H54 (cell line): ENCODE data around the gene SNX9.
"Not testable (repeated sequence)": the region's sequence is repeated elsewhere in the genome, so short reads cannot be mapped to it uniquely, and the experiment has no call there.

Experiments used
- DNase-seq: peaks from one replicate; pipeline ENCODE4 v3.0.0; 2011; ENCODE audit warnings: low spot score, mixed read lengths; ENCODE audit not compliant: insufficient read length
- FAIRE-seq: peaks from 3 replicates; lab custom pipeline; 2011; peaks lifted over from hg19 to GRCh38; lab: Jason Lieb, UNC
- POLR2A ChIP-seq: IDR thresholded peaks from 2 replicates; pipeline ENCODE4 v1.6.1; 2011; ENCODE audit warnings: low read depth, mild to moderate bottlenecking, low read length

Gene SNX9

DNA sequence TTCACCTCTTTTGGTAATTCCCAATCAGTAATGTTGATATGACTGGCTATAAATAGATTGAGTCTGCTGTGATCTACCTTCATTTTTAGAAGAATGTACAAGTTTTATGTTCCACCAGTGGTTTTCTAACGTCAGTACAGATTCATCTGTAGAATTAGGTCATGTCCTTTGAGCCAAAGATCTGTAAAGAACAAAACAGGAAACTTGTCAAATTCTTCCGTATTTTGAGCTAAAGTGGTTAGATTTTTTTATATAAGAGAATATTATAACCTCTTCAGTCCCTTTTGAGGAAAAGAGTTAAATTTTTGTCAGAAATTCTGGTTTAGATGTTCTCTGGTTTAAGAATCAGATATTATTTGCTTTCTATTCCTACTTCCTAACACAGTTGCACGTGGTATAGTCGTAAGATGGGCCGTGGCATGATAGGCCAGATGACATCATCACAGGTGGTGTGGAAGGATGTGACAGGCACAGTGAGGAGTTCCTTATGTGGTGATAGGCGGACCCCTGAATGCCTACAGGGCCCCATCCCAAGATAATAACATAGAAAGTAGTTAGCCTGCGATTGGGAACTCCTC lies 62.3 kb downstream of the SNX9 start:
- DNase-seq (no peak), FAIRE-seq (no peak)
- TF ChIP-seq POLR2A = no peak

GRCh38 chr6:157885876-157886275 lies 62.8 kb downstream of the SNX9 start:
- FAIRE-seq (no peak), DNase-seq (no peak)

DNA sequence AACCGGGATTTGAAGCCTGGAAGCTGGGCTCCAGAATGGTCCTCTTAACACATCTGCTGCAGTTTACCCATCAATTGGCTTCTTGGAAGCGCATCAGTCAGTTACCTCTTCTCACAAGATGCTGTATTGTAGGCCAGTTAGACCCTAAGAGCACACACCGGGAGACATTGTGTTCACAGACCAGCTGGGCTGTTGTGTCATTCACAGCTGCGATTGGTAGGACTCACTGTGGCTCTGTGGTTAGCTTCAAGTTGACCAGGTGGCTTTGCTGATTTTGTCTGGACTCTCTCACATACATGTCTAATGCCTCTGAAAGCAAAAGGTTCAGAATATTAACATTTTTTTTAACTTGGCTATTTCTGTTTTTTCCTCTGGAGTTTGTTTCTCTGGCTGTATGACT lies 64.8 kb downstream of the SNX9 start:
- FAIRE-seq (no peak), DNase-seq (no peak)
- no peak for TF ChIP-seq POLR2A

More at GRCh38 chr6:157885876-157886275, 62.8 kb downstream of the SNX9 start:
- no peak for TF ChIP-seq POLR2A

DNA sequence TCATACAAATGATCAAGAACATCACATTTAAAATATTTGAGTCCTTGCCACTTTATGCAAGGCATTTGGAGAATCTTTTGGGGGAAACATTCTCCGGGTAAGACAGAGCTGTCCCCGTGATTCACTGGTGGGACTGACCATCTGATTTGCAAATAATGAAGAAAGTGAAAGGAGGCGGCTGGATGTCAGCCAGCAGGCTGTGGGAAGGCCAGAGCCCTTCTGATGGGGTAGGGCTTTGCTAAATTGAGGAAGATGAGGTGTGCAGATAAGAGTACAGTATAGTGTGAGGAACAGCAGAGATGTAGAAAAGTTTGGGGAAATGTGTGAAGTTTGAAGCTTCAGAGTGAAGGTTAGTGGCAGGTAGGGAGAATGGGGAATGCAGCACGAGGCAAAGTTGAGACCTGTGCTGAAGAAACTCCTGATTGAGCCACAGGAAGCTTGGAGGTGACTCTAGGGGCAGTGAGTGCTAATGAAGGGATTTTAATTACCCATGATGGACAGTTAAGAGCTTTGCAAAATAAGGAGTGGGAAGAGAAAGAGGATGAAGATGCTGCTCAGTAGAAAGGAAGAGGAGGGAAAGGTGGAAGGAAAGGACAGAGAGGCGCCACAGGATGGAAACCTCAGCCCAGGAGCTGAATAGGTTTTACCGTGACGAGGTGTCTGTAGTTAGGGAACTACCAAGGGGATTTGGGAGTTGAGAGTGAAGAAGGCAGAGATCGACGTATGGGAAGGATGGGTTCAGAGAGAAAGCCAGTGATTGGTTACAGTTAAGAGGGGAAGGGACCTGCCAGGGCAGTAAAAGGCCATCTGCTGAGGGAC lies 68.7 kb downstream of the SNX9 start:
- DNase-seq (no peak), FAIRE-seq (no peak)
- no peak for TF ChIP-seq POLR2A

DNA sequence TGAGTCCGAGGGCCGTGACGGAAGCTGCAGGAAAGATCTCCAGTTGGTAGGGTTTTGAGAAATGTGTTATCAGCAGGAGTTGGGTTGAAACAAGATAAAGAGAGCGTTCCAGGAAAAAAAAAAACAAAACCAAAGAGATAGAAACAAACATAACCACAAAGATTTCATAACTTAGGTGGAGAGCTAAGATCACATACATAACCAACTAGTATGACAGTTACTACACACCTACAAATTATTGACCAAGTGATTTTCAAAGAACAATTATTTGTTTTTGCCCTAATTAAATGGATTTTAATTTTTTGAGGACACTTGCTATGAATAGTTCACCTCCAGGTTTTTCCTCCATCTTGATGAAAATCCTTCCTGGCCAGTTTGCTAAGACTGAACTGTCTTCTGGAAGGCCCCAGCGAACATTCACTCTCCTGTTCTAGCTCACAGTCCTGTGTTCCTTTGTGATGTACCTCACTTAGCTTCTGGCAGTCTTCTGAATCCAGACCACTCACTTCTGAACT lies 69.4 kb downstream of the SNX9 start:
- FAIRE-seq = no peak
- TF ChIP-seq POLR2A = no peak
- DNase-seq = no peak

- TF ChIP-seq POLR2A = no peak
- FAIRE-seq (no peak), DNase-seq (no peak)
Observed at GRCh38 chr6:157893238-157893637, 70.2 kb downstream of the SNX9 start.

DNA sequence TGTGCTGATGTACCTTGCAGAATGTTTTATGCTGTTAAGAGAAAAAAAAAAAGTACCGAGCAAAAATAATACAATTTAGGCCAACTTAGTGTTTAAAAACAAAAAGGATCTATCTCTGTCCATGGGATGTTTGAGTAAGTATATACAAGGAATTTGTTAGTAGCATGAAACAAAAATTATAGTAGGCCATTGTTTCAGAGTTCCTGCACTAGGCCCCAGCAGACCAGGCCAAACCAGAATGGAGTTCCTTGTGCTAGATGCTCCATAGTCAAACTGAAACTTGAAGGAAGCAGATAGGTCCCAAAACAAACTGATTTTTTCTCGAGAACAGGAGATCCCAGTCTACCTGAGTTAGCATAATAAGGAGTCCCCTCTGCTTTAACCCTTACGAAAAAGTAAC lies 72.5 kb downstream of the SNX9 start:
- DNase-seq = no peak
- no peak for TF ChIP-seq POLR2A
- FAIRE-seq = no peak

DNA sequence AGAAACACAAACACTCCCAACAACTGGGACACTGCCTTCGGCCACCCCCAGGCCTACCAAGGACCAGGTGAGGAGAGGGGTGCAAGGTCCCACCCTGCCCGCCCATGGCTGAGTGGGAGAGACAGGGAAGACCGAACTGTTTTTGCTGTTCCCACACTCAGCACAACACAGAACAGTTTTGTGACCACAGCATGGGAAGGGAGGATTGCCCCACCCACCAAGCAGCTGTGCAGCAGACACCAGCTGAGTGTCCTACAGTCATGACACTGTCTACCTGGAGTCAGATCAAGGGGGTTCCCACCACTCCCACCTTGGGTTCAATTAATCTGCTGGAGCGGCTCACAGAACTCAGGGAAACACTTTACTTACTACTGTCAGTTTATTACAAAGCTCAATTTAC lies 73.9 kb downstream of the SNX9 start:
- FAIRE-seq (no peak), DNase-seq (no peak)
- no peak for TF ChIP-seq POLR2A

DNA sequence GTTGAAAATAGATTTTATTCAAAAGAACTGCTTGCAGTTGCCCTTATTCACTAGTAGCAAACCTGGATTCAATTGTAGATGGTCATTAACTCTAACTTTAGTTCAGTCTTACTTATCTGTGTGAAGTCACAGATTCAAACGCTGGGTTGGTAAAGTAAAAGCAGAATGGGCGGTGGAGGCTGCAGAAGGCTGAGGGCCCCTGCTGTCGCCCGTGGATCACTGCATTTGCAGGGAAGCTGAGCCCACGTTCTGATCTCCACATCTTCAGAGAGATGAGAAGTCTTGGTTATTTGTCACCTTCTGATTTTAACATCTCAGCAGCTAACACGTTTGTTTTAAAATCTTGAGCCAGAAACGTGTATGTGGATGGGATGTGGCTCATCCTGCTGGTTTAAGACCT lies 75.1 kb downstream of the SNX9 start:
- no peak for FAIRE-seq
- no peak for TF ChIP-seq POLR2A
- DNase-seq = no peak

GRCh38 chr6:157898640-157899039 lies 75.6 kb downstream of the SNX9 start:
- TF ChIP-seq POLR2A = no peak
- no peak for DNase-seq
- no peak for FAIRE-seq

GRCh38 chr6:157900262-157900661 lies 77.2 kb downstream of the SNX9 start:
- FAIRE-seq, DNase-seq: not testable (repeated sequence)

DNA sequence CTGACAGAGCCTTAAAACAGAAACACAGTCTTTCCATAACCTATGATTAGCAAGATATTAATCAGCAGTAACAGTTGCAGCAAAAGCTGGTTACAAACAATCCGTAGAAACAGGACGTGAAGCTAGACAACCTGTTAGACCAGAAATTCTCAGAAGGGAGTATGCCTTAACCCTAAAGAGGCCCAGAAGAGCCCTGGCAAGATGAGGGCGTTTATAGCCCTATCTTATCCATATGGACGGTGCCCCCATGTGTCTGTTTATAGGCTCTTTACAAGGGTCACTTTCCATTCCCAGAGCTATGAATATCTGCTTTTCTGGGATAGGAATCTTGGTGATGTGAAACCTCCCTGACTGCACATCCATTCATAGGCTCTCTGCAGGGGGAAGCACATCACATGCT lies 77.7 kb downstream of the SNX9 start:
- DNase-seq, FAIRE-seq: not testable (repeated sequence)

DNA sequence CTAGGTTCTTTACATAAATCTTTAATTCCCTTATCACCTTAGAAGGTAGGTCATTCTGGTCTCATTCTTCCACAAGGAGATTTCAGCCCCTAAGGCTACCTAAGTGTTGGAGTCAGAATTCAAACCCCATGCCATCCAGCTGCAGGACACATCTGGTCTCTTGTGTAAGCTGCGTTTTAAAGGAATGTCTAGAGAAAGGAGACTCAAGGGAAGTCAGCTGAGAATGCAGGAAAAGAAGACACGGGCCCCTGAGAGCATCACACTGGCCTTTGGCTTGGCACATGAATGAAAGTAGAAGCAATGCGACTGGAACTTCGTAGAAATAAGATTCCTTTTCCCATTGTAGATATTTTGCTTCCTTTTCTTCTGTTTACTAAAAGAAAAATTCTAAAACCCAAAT lies 82.0 kb downstream of the SNX9 start:
- no peak for TF ChIP-seq POLR2A

DNA sequence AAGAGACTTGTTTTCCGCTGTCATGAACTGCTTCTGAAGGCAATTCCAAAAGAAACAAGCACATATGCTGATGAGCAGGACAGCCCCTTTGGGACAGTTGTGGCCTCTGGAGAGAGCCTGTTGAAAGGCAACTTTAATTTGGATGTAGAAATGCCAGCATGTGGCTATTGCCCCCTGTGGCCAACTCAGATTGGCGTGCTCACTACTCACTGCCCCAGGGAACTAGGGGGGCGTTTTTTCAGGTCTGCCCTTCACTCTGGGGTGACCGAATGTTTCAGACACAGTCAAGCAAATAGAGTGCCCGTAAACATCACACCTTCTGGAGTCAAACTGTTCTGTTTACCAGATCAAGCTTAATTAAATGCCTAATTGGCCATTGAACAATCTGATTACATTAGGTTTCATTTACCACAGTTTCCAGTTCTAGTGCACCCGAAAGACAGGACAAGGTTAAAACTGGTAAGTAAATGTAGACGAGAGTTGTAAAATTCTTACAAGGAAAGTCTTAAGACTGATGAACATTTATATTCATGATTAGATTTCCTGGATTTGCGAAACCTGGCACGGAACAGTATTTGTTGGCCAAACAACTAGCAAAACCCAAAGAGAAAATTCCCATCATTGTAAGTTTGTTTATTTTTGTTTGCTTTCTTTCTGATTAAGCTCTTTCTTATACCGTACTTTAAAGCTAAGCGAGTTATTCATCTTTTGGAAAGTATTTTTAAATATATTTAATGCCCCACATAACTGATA lies 82.7 kb downstream of the SNX9 start:
- DNase-seq (no peak), FAIRE-seq (no peak)
- no peak for TF ChIP-seq POLR2A

More for the DNA sequence above, 82.0 kb downstream of the SNX9 start:
- no peak for DNase-seq
- FAIRE-seq = no peak
